Thymus (tissue), 11 donors: ENCODE results near the gene EHD1. TPM values are rescaled to one million over a fixed set of nuclear protein-coding genes. Genes with fewer than 3 reads are reported as not detected.

ENCODE experiments used
- DNase-seq, 9 donors: peaks; one replicate each; pipeline ENCODE4 v3.0.0-alpha.2; 2013; ENCODE audit warnings: low spot score in 9 of 9, low read depth in 6 of 9, missing footprints in 1 of 9
- H3K27ac ChIP-seq, 2 donors: one replicate each; pipeline ENCODE4 v1.5.1; 2013; ENCODE audit warnings: control low read depth in 1 of 2, low read depth in 1 of 2, low read length in 1 of 2, mild to moderate bottlenecking in 1 of 2, moderate library complexity in 1 of 2
- H3K27me3 ChIP-seq, 2 donors: one replicate each; pipeline ENCODE4 v1.5.1; 2013; ENCODE audit warnings: low read length in 1 of 2; ENCODE audit not compliant: control insufficient read depth in 2 of 2, insufficient read depth in 1 of 2
- H3K36me3 ChIP-seq, 2 donors: one replicate each; pipeline ENCODE4 v1.5.1; 2013; ENCODE audit warnings: low read length in 1 of 2, mild to moderate bottlenecking in 1 of 2, moderate library complexity in 1 of 2; ENCODE audit not compliant: control insufficient read depth in 2 of 2, insufficient read depth in 2 of 2
- H3K4me1 ChIP-seq, 2 donors: one replicate each; pipeline ENCODE4 v1.5.1; 2013; ENCODE audit warnings: low read length in 2 of 2; ENCODE audit not compliant: control insufficient read depth in 2 of 2, insufficient read depth in 2 of 2
- H3K4me3 ChIP-seq, 2 donors: one replicate each; pipeline ENCODE4 v1.5.1; 2013; ENCODE audit warnings: low read length in 2 of 2, control low read depth in 1 of 2, mild to moderate bottlenecking in 1 of 2
- H3K9me3 ChIP-seq, 2 donors: one replicate each; pipeline ENCODE4 v1.5.1; 2013; ENCODE audit warnings: low read length in 1 of 2, mild to moderate bottlenecking in 1 of 2; ENCODE audit not compliant: control insufficient read depth in 2 of 2, insufficient read depth in 1 of 2
- WGBS: extraction: QIAGEN DNeasy Blood & Tissue Kit; methylation state at CpG from one replicate; pipeline ENCODE4 v1.1.7; 2013; 5-methylcytosine and 5-hydroxymethylcytosine counted together
- polyA plus RNA-seq: library from polyadenylated mRNA; stranded (reverse); fragments of 200-250 nt; gene quantifications from one replicate; pipeline ENCODE4 v1.2.3, GENCODE V29; 2013
- total RNA-seq: library from RNA; stranded (reverse); fragments of 120-200 nt; gene quantifications from one replicate; pipeline ENCODE4 v1.2.4, GENCODE V29; 2013
- donor health status: healthy.

The EHD1 gene
- total and polyA plus RNA-seq, 2 donors, result 17.3 to 32.3 TPM

- Histone ChIP-seq H3K27ac (no peak overlapping the region), H3K4me3 (no peak overlapping the region), H3K9me3 (peaks cover 0 to 6% of the 10 kb centered on the region in 2 donors), H3K27me3 (no peaks in the 10 kb centered on the region), H3K4me1 (peaks cover 16 to 28% of the 10 kb centered on the region in 2 donors), H3K36me3 (peaks cover 58 to 61% of the 10 kb centered on the region in 2 donors)
- DNase-seq, result no peak
- 92% methylated on average over 18 of the region's 18 CpGs for WGBS
Observed at GRCh38 chr11:64913171-64913727, 34.8 kb upstream of the EHD1 start.

- no peak for DNase-seq
- Histone ChIP-seq H3K9me3 (peaks cover 0 to 4% of the 10 kb centered on the region in 2 donors), H3K27ac (no peak overlapping the region), H3K27me3 (no peaks in the 10 kb centered on the region), H3K4me1 (peaks cover 10 to 19% of the 10 kb centered on the region in 2 donors), H3K36me3 (peaks cover 71 to 76% of the 10 kb centered on the region in 2 donors), H3K4me3 (no peak overlapping the region)
- WGBS, result 96% methylated on average over 9 of the region's 9 CpGs
Observed at GRCh38 chr11:64911689-64912088, 33.3 kb upstream of the EHD1 start.

- no peak overlapping the region for H3K27ac ChIP-seq
- WGBS, result 99% methylated on average over 7 of the region's 7 CpGs
- H3K4me3 ChIP-seq, result no peak overlapping the region
- no peaks in the 10 kb centered on the region for H3K27me3 ChIP-seq
- peaks cover 76 to 82% of the 10 kb centered on the region in 2 donors for H3K36me3 ChIP-seq
- H3K4me1 ChIP-seq, result peaks cover 9 to 13% of the 10 kb centered on the region in 2 donors
- DNase-seq, result no peak
- H3K9me3 ChIP-seq, result no peaks in the 10 kb centered on the region
Observed at GRCh38 chr11:64911142-64911541, 32.7 kb upstream of the EHD1 start.

GRCh38 chr11:64910451-64911093 is 32.2 kb upstream of the EHD1 start:
- H3K4me1 ChIP-seq, result peaks cover 3 to 8% of the 10 kb centered on the region in 2 donors
- H3K27ac ChIP-seq, result no peak overlapping the region
- no peaks in the 10 kb centered on the region for H3K27me3 ChIP-seq
- H3K9me3 ChIP-seq, result no peaks in the 10 kb centered on the region
- H3K4me3 ChIP-seq, result no peak overlapping the region
- DNase-seq, result no peak
- H3K36me3 ChIP-seq, result peaks cover 82 to 87% of the 10 kb centered on the region in 2 donors
- 98% methylated on average over 27 of the region's 27 CpGs for WGBS

GRCh38 chr11:64909653-64910343 is 31.4 kb upstream of the EHD1 start:
- 95% methylated on average over 39 of the region's 39 CpGs for WGBS
- Histone ChIP-seq H3K9me3 (no peaks in the 10 kb centered on the region), H3K27ac (no peak overlapping the region), H3K4me3 (no peak overlapping the region), H3K27me3 (no peaks in the 10 kb centered on the region), H3K36me3 (peaks cover 89 to 94% of the 10 kb centered on the region in 2 donors), H3K4me1 (no peaks in the 10 kb centered on the region)
- no peak for DNase-seq

- no peaks in the 10 kb centered on the region for H3K4me1 ChIP-seq
- H3K4me3 ChIP-seq, result no peak overlapping the region
- H3K36me3 ChIP-seq, result peaks cover 82 to 87% of the 10 kb centered on the region in 2 donors
- WGBS, result 97% methylated on average over 11 of the region's 11 CpGs
- no peaks in the 10 kb centered on the region for H3K27me3 ChIP-seq
- no peaks in the 10 kb centered on the region for H3K9me3 ChIP-seq
- H3K27ac ChIP-seq, result no peak overlapping the region
- DNase-seq, result no peak
Observed at GRCh38 chr11:64908766-64909165, 30.3 kb upstream of the EHD1 start.

- no peaks in the 10 kb centered on the region for H3K4me1 ChIP-seq
- WGBS, result 97% methylated on average over 13 of the region's 13 CpGs
- peaks cover 83 to 88% of the 10 kb centered on the region in 2 donors for H3K36me3 ChIP-seq
- DNase-seq, result no peak
- H3K9me3 ChIP-seq, result no peaks in the 10 kb centered on the region
- H3K27ac ChIP-seq, result no peak overlapping the region
- no peaks in the 10 kb centered on the region for H3K27me3 ChIP-seq
- no peak overlapping the region for H3K4me3 ChIP-seq
Observed at GRCh38 chr11:64906314-64906635, 27.9 kb upstream of the EHD1 start.

- H3K9me3 ChIP-seq, result no peaks in the 10 kb centered on the region
- H3K27ac ChIP-seq, result no peak overlapping the region
- peaks cover 84 to 88% of the 10 kb centered on the region in 2 donors for H3K36me3 ChIP-seq
- H3K4me1 ChIP-seq, result no peaks in the 10 kb centered on the region
- no peak overlapping the region for H3K4me3 ChIP-seq
- no peak for DNase-seq
- no peaks in the 10 kb centered on the region for H3K27me3 ChIP-seq
- WGBS, result 97% methylated on average over 25 of the region's 25 CpGs
Observed at GRCh38 chr11:64905516-64906313, 27.3 kb upstream of the EHD1 start.
